PFSK-1 (cell line): ENCODE measurements around the gene GSK3B.

Source experiments
- FOXP2 ChIP-seq: optimal IDR thresholded peaks from 2 replicates; pipeline ENCODE3; 2011; ENCODE audit warnings: borderline replicate concordance, control low read depth, inconsistent platforms; ENCODE audit not compliant: insufficient read depth; ENCODE audit errors: extremely low read length, extremely low read depth
- POLR2AphosphoS5 ChIP-seq: IDR thresholded peaks from 2 replicates; pipeline ENCODE4 v1.6.1; 2012; ENCODE audit warnings: low read depth, mild to moderate bottlenecking, control low read depth, low read length, moderate library complexity
- SIN3A ChIP-seq: IDR thresholded peaks from 2 replicates; pipeline ENCODE4 v1.6.1; 2012; ENCODE audit warnings: mild to moderate bottlenecking, low read length, moderate library complexity, borderline replicate concordance; ENCODE audit not compliant: insufficient read depth
- TAF1 ChIP-seq: IDR thresholded peaks from 2 replicates; pipeline ENCODE4 v1.6.1; 2012; ENCODE audit warnings: low read length, control low read depth, borderline replicate concordance; ENCODE audit not compliant: insufficient read depth
- TF ChIP-seq, protein P1 (sequence below), 2 experiments: IDR thresholded peaks; 2 replicates each; pipeline versions ENCODE4 v1.6.1 to v1.8.0; 2011 to 2012; ENCODE audit warnings: low read depth in 2 of 2, low read length in 2 of 2, control low read depth in 1 of 2, inconsistent platforms in 1 of 2, mild to moderate bottlenecking in 1 of 2, moderate library complexity in 1 of 2; ENCODE audit not compliant: insufficient read depth in 1 of 2

DNA sequence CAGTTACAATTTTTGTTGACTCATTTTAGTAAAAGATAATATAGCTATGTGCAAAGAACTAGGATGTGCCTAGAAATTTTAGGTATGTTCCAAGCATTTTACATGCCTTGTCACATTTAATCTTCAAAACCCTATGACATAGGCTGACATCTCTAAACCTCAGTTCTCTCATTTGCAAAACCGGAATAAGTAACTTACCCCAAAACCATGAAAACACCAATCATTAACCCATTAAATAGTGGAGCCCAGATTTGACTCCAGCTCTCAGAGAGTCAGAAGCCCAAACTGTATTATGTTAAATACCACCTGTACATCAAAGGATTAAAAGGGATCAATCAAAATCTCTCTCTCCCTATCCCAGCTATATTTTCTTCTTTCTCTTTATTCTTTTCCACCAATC, 36.6 kb downstream of the GSK3B start:
- TF ChIP-seq SIN3A = no peak
- TF ChIP-seq FOXP2 = no peak
- TF ChIP-seq, protein P1, sequence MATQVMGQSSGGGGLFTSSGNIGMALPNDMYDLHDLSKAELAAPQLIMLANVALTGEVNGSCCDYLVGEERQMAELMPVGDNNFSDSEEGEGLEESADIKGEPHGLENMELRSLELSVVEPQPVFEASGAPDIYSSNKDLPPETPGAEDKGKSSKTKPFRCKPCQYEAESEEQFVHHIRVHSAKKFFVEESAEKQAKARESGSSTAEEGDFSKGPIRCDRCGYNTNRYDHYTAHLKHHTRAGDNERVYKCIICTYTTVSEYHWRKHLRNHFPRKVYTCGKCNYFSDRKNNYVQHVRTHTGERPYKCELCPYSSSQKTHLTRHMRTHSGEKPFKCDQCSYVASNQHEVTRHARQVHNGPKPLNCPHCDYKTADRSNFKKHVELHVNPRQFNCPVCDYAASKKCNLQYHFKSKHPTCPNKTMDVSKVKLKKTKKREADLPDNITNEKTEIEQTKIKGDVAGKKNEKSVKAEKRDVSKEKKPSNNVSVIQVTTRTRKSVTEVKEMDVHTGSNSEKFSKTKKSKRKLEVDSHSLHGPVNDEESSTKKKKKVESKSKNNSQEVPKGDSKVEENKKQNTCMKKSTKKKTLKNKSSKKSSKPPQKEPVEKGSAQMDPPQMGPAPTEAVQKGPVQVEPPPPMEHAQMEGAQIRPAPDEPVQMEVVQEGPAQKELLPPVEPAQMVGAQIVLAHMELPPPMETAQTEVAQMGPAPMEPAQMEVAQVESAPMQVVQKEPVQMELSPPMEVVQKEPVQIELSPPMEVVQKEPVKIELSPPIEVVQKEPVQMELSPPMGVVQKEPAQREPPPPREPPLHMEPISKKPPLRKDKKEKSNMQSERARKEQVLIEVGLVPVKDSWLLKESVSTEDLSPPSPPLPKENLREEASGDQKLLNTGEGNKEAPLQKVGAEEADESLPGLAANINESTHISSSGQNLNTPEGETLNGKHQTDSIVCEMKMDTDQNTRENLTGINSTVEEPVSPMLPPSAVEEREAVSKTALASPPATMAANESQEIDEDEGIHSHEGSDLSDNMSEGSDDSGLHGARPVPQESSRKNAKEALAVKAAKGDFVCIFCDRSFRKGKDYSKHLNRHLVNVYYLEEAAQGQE (IDR thresholded peaks at IDR 0.05; ENCODE audit: insufficient read depth in 1 of 2, low read depth in 2 of 2, low read length in 2 of 2) = no peak
- no peak for TF ChIP-seq POLR2AphosphoS5
- no peak for TF ChIP-seq TAF1
